Neural cell (in vitro differentiated cells): ENCODE data around the gene DOK6. TPM values are rescaled to one million over a fixed set of nuclear protein-coding genes. Genes with fewer than 3 reads are reported as not detected.
"Not testable (repeated sequence)": the region's sequence is repeated elsewhere in the genome, so short reads cannot be mapped to it uniquely, and the experiment has no call there.

Experiments used
- H2AFZ ChIP-seq: fragments of 200-600, 300-800 bp; sonication (generic), shearing (Covaris generic); 2 replicates; pipeline ENCODE4 v1.6.0; 2014; ENCODE audit warnings: low read depth, mild to moderate bottlenecking, antibody characterized with exemption, low read length, moderate library complexity
- H3F3A ChIP-seq: fragments of 200-600 bp; shearing (Covaris generic); 2 replicates; pipeline ENCODE4 v1.6.1; 2016; ENCODE audit warnings: mild to moderate bottlenecking, moderate library complexity, mixed read lengths, antibody characterized with exemption, low read length; ENCODE audit not compliant: insufficient read depth, poor library complexity, severe bottlenecking
- H3K27ac ChIP-seq: fragments of 200-600, 300-800 bp; sonication (generic), shearing (Covaris generic); 2 replicates; pipeline ENCODE4 v1.5.1; 2014; ENCODE audit warnings: mild to moderate bottlenecking, low read length, moderate library complexity
- H3K27me3 ChIP-seq: fragments of 300-800, 200-600 bp; sonication (generic), shearing (Covaris generic); 2 replicates; pipeline ENCODE4 v1.6.0; 2014; ENCODE audit warnings: mild to moderate bottlenecking, low read depth, low read length, moderate library complexity; ENCODE audit not compliant: insufficient read depth
- H3K36me3 ChIP-seq: fragments of 300-800, 200-600 bp; sonication (generic), shearing (Covaris generic); 2 replicates; pipeline ENCODE4 v1.5.1; 2014; ENCODE audit warnings: mild to moderate bottlenecking, antibody characterized with exemption, low read length, moderate library complexity; ENCODE audit not compliant: insufficient read depth
- H3K4me2 ChIP-seq: fragments of 300-800, 200-600 bp; sonication (generic), shearing (Covaris generic); 2 replicates; pipeline ENCODE4 v1.6.0; 2014; ENCODE audit warnings: mild to moderate bottlenecking, low read length
- H3K4me3 ChIP-seq: fragments of 300-800, 200-600 bp; sonication (generic), shearing (Covaris generic); 2 replicates; pipeline ENCODE4 v1.5.1; 2014; ENCODE audit warnings: mild to moderate bottlenecking, low read length, moderate library complexity
- H3K79me2 ChIP-seq: fragments of 200-600 bp; shearing (Covaris generic); replicated peaks from 2 replicates; pipeline ENCODE4 v1.6.0; 2014; ENCODE audit warnings: mild to moderate bottlenecking, low read length, moderate library complexity; ENCODE audit not compliant: insufficient read depth
- H3K9ac ChIP-seq: fragments of 300-800, 200-600 bp; sonication (generic), shearing (Covaris generic); 2 replicates; pipeline ENCODE4 v1.6.1; 2016; ENCODE audit warnings: mild to moderate bottlenecking, low read length, mixed read lengths
- H3K9me2 ChIP-seq: fragments of 200-600 bp; shearing (Covaris generic); 2 replicates; pipeline ENCODE4 v1.6.1; 2016; ENCODE audit warnings: mild to moderate bottlenecking, low read length, mixed read lengths; ENCODE audit not compliant: insufficient read depth
- H3K9me3 ChIP-seq: fragments of 200-600, 300-800 bp; sonication (generic), shearing (Covaris generic); 2 replicates; pipeline ENCODE4 v1.6.1; 2016; ENCODE audit warnings: mild to moderate bottlenecking, mixed run types, low read length, moderate library complexity, mixed read lengths
- H4K20me1 ChIP-seq: fragments of 200-600 bp; shearing (Covaris generic); 2 replicates; pipeline ENCODE4 v1.6.1; 2016; ENCODE audit warnings: mild to moderate bottlenecking, mixed run types; ENCODE audit not compliant: insufficient read depth
- EP300 ChIP-seq: fragments of 450-650 bp; conservative IDR thresholded peaks from 2 replicates; pipeline ENCODE4 v1.6.1; 2014; ENCODE audit warnings: antibody characterized with exemption, mild to moderate bottlenecking, moderate library complexity; ENCODE audit not compliant: poor library complexity, severe bottlenecking
- EZH2 ChIP-seq: fragments of 200-600, 300-800 bp; shearing (Covaris generic), sonication (generic); IDR thresholded peaks from 2 replicates; pipeline ENCODE4 v1.6.1; 2014; ENCODE audit warnings: antibody characterized with exemption, low read length, borderline replicate concordance, mild to moderate bottlenecking; ENCODE audit not compliant: insufficient read depth, poor library complexity, severe bottlenecking
- MXI1 ChIP-seq: fragments of 450-650 bp; conservative IDR thresholded peaks from 2 replicates; pipeline ENCODE4 v1.6.1; 2014; ENCODE audit warnings: antibody characterized with exemption, mild to moderate bottlenecking; ENCODE audit not compliant: poor library complexity, severe bottlenecking
- POLR2AphosphoS5 ChIP-seq: IDR thresholded peaks from 2 replicates; pipeline ENCODE4 v1.6.1; 2012
- RAD21 ChIP-seq: fragments of 450-650 bp; conservative IDR thresholded peaks from 2 replicates; pipeline ENCODE4 v1.6.1; 2014; ENCODE audit warnings: antibody characterized with exemption, mild to moderate bottlenecking, moderate library complexity
- SMC3 ChIP-seq: fragments of 450-650 bp; conservative IDR thresholded peaks from 2 replicates; pipeline ENCODE4 v1.6.1; 2014; ENCODE audit warnings: antibody characterized with exemption, mild to moderate bottlenecking, moderate library complexity; ENCODE audit not compliant: poor library complexity
- TAF1 ChIP-seq: IDR thresholded peaks from 2 replicates; pipeline ENCODE4 v1.6.1; 2012; ENCODE audit warnings: low read depth
- polyA plus RNA-seq: library from polyadenylated mRNA; depleted of rRNA; stranded (reverse); fragments of >200 nt; gene quantifications from 2 replicates; pipeline ENCODE4 v1.2.3, GENCODE V29; 2014
- TF ChIP-seq, protein P1 (sequence below): IDR thresholded peaks from 2 replicates; pipeline ENCODE4 v1.6.1; 2012; ENCODE audit warnings: borderline replicate concordance
- TF ChIP-seq, protein P2 (sequence below): fragments of 450-650 bp; IDR thresholded peaks from 2 replicates; pipeline ENCODE4 v1.5.1; 2014; ENCODE audit warnings: antibody characterized with exemption, mild to moderate bottlenecking, moderate library complexity; ENCODE audit not compliant: poor library complexity, severe bottlenecking

The DOK6 gene
- polyA plus RNA-seq, 1 donor from 2014 or later, result 9.7 TPM

DNA sequence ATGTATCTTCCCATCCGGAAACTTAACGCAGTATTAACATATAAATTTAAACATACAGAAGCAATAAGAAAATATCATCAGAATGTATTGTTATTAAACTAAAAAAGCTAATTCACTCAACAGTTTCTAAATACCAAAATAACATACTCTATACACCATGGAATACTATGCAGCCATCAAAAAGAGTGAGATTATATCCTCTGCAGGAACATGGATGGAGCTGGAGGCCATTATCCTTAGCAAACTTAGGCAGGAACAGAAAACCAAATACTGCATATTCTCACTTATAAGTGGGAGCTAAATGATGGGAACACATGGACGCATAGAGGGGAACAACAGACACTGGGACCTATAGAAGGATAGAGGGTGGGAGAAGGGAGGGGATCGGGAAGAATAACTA lies 419.9 kb downstream of the DOK6 start:
- no peaks in the 10 kb centered on the region for H3K9me3 ChIP-seq
- H3K9ac ChIP-seq, result no peak overlapping the region
- no peak overlapping the region for H2AFZ ChIP-seq
- no peaks in the 10 kb centered on the region for H3K9me2 ChIP-seq
- TF ChIP-seq, protein P1, sequence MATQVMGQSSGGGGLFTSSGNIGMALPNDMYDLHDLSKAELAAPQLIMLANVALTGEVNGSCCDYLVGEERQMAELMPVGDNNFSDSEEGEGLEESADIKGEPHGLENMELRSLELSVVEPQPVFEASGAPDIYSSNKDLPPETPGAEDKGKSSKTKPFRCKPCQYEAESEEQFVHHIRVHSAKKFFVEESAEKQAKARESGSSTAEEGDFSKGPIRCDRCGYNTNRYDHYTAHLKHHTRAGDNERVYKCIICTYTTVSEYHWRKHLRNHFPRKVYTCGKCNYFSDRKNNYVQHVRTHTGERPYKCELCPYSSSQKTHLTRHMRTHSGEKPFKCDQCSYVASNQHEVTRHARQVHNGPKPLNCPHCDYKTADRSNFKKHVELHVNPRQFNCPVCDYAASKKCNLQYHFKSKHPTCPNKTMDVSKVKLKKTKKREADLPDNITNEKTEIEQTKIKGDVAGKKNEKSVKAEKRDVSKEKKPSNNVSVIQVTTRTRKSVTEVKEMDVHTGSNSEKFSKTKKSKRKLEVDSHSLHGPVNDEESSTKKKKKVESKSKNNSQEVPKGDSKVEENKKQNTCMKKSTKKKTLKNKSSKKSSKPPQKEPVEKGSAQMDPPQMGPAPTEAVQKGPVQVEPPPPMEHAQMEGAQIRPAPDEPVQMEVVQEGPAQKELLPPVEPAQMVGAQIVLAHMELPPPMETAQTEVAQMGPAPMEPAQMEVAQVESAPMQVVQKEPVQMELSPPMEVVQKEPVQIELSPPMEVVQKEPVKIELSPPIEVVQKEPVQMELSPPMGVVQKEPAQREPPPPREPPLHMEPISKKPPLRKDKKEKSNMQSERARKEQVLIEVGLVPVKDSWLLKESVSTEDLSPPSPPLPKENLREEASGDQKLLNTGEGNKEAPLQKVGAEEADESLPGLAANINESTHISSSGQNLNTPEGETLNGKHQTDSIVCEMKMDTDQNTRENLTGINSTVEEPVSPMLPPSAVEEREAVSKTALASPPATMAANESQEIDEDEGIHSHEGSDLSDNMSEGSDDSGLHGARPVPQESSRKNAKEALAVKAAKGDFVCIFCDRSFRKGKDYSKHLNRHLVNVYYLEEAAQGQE, result no peak
- TF ChIP-seq RAD21 (no peak), EP300 (no peak), MXI1 (no peak), EZH2 (no peak), TAF1 (no peak), POLR2AphosphoS5 (no peak), SMC3 (no peak)
- TF ChIP-seq, protein P2, sequence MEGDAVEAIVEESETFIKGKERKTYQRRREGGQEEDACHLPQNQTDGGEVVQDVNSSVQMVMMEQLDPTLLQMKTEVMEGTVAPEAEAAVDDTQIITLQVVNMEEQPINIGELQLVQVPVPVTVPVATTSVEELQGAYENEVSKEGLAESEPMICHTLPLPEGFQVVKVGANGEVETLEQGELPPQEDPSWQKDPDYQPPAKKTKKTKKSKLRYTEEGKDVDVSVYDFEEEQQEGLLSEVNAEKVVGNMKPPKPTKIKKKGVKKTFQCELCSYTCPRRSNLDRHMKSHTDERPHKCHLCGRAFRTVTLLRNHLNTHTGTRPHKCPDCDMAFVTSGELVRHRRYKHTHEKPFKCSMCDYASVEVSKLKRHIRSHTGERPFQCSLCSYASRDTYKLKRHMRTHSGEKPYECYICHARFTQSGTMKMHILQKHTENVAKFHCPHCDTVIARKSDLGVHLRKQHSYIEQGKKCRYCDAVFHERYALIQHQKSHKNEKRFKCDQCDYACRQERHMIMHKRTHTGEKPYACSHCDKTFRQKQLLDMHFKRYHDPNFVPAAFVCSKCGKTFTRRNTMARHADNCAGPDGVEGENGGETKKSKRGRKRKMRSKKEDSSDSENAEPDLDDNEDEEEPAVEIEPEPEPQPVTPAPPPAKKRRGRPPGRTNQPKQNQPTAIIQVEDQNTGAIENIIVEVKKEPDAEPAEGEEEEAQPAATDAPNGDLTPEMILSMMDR, result no peak
- H3K36me3 ChIP-seq, result no peaks in the 10 kb centered on the region
- no peak overlapping the region for H3K4me2 ChIP-seq
- no peaks in the 10 kb centered on the region for H3F3A ChIP-seq
- H4K20me1 ChIP-seq, result no peaks in the 10 kb centered on the region
- H3K79me2 ChIP-seq, result no peaks in the 10 kb centered on the region
- H3K27me3 ChIP-seq, result no peaks in the 10 kb centered on the region
- no peak overlapping the region for H3K27ac ChIP-seq
- no peak overlapping the region for H3K4me3 ChIP-seq

DNA sequence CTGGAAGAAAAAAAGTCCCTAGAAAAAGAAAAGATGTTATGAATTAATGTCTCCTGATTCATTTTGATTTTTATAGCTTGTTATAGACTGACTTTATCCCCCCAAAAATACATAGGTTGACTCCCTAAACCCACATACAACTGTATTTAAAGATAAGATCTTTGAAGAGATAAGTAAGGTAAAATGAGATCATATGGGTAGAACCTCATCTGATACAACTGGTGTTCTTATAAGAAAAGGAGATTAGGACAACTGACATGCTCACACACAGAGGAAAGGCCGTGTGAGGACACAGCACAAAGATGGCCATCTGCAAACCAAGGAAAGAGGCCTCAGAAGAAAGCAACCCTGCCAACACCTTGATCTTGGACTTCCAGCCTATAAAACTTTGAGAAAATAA lies 429.5 kb downstream of the DOK6 start:
- no peak overlapping the region for H3K4me2 ChIP-seq
- H3F3A ChIP-seq, result no peaks in the 10 kb centered on the region
- H3K27me3 ChIP-seq, result no peaks in the 10 kb centered on the region
- H3K27ac ChIP-seq, result no peak overlapping the region
- H3K9ac ChIP-seq, result no peak overlapping the region
- H4K20me1 ChIP-seq, result no peaks in the 10 kb centered on the region
- H3K9me2 ChIP-seq, result no peaks in the 10 kb centered on the region
- H2AFZ ChIP-seq, result no peak overlapping the region
- no peaks in the 10 kb centered on the region for H3K9me3 ChIP-seq
- no peaks in the 10 kb centered on the region for H3K79me2 ChIP-seq
- TF ChIP-seq EZH2, result no peak
- no peak for TF ChIP-seq RAD21
- no peak for TF ChIP-seq EP300
- TF ChIP-seq POLR2AphosphoS5, result no peak
- no peak for TF ChIP-seq SMC3
- no peak for TF ChIP-seq TAF1
- no peak for TF ChIP-seq MXI1
- TF ChIP-seq, protein P2, result no peak
- TF ChIP-seq, protein P1, result no peak
- H3K36me3 ChIP-seq, result no peaks in the 10 kb centered on the region
- no peak overlapping the region for H3K4me3 ChIP-seq

DNA sequence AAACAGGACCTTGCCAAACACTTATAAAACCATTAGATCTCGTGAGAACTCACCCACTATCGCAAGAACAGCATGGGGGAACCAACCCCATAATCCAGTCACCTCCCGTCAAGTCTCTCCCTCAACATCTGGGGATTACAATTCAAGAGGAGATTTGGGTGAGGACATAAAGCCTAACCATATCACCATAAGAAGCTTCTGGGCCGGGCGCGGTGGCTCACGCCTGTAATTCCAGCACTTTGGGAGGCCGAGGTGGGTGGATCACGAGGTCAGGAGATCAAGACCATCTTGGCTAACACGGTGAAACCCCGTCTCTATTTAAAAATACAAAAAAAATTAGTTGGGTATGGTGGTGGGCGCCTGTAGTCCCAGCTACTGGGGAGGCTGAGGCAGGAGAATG lies 434.3 kb downstream of the DOK6 start:
- not testable (repeated sequence) for H3K27ac ChIP-seq, H3K36me3 ChIP-seq, H3K9ac ChIP-seq, H3K9me2 ChIP-seq, H3K79me2 ChIP-seq, H3K27me3 ChIP-seq, H2AFZ ChIP-seq, H3K4me2 ChIP-seq, H3K9me3 ChIP-seq, H3F3A ChIP-seq, H4K20me1 ChIP-seq, H3K4me3 ChIP-seq
